CD4-positive, alpha-beta T cell treated with Interleukin-17A for 1 hour (primary cell): ENCODE measurements around the gene PIK3R6.

Source experiments
- DNase-seq: peaks from one replicate; pipeline ENCODE4 v3.0.0-alpha.2; 2020

Gene PIK3R6

DNA sequence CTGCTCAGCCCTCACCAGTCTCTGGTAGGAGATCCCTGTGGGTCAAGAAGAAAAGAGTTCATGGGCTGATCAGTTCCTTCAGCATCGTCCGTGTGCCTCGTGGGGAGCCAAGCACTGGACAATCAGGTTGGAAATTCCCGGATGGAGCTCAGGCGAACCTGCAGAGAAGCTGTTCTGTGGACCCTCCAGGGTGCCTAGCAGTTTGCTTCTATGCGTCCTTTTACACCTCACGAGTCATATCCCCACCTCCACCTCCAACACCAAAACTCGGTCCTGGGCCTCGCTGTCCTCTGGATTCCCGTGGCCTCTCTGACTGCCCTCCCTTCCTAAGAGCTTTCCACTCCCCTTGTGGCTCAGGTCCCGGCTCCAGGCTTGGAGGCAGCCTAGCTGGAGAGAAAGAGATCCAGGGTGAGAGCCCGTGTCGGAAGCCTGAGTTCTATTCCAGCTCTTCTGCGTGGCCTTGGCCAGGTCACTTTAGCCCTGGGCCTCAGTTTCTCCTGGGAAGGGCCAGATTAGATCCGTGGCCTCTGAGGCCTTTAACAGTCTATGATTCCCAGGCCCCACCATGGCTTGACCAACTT, 26.2 kb upstream of the PIK3R6 start:
- no peak for DNase-seq

DNA sequence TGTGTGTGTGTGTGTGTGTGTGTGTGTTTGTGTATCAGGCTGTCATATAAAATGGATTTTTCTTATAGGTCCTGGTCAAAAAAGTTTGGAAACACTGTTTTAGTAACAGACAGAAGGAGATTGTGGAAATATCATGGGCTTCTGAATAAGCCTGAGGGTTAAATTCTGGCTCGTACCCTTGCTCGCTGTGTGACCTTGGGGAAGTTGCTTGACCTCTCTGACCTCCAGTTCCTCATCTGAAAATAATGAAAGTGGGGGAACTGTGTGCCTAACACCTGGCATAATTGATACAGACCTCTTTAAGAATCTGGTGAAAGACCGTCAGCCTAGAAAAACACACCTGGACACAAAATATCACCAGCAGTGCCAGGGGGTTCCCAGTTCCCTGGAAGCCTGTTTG, 25.6 kb upstream of the PIK3R6 start:
- no peak for DNase-seq

DNA sequence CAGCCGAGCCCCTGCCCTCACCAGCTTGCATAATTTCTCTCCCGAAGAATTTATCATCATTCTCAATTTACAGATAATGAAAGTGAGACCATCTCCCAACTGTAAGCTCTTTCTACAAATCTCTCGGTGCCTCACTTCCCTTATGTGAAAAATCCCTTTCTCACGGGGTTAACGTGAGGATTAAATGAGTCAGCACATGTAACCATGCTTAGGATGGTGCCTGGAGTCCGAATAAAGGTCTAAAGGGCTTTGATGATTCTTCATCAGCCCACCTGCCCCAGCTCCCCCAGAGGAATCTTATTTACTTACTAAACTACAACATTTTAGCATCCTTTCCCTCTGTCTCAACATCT, 24.8 kb upstream of the PIK3R6 start:
- DNase-seq = no peak

DNA sequence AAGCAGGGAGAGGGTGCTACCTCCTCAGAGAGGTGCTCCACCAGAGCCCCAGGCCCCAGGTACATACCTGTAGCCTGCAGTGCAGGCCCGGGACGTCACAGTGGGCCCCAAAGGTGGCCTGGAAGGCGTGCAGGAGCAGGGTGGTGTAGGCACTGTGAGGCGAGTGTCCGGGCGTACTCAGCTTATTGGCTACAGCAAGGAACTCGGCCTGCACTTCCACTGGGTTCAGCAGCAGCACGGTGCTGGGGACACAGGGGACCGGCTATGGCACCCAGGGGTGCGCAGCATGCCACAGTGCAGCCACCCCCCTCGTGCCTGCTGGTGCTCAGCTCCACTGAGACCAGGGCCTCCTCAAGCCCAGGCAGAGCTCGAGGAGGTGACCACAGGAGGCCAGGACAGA, 23.2 kb upstream of the PIK3R6 start:
- DNase-seq = no peak

DNA sequence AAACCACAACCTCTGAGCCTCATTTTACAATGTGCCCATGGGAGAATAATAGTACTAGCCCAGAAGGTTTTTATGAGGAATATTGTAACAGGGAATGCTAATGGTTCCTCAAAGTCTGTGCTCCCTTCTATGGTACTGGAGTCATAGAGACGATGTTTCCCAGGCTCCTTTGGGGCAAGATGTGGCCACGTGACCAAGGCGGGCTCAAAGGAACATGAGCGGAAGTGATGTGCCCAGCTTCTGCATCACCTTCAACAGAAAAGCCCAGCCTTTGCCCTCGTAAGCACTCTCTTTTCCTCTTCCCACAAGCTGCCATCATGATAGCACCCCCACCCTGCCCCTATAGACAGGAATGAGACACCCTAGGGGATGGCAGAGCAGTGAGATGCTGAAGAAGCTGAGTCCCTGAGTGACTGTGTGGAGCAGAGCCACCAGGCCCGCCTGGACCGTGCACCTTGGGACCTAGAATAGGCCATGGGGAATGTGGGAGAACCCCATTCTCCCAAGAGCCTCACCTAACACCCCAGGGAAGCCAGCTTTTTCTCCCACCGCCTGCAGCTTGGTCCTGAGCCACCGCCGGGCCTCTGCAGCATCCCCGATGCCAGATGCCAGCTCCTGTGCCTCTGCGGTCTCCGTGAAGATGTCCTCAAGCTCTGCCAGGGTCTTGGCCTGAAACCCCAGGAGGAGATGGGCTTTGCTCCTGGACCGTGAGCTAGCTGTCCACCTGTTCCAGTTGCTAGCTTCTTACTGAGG, 22.2 kb upstream of the PIK3R6 start:
- no peak for DNase-seq

DNA sequence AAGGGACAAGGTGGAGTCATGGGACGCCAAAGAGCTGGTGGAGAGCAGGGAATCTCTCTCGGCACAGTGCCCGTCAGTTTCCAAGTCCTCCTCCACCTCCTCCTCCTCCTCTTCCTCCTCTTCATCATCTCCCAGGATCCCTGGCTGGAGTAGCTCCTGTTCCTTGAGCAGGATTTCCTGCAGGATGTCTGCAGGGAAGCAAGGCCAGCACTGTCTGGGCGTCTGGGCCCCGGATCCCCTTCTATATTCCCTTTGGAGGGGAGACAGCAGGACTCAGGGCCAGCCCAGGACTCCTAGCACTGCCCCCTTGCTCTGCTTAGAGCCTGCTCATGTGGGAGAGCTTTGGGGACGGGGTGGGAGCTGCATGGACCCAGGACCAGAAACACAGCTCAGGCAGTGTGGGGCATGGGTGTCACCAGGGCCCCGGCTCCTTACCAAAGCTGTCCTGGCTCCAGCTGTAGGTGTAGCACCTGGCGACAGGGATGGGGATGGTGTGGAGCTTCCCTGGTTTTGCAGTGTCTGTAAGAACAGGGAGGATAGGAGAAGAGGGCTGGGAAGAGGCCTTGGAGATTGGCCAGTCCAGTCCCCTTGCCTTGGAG, 21.3 kb upstream of the PIK3R6 start:
- no peak for DNase-seq

DNA sequence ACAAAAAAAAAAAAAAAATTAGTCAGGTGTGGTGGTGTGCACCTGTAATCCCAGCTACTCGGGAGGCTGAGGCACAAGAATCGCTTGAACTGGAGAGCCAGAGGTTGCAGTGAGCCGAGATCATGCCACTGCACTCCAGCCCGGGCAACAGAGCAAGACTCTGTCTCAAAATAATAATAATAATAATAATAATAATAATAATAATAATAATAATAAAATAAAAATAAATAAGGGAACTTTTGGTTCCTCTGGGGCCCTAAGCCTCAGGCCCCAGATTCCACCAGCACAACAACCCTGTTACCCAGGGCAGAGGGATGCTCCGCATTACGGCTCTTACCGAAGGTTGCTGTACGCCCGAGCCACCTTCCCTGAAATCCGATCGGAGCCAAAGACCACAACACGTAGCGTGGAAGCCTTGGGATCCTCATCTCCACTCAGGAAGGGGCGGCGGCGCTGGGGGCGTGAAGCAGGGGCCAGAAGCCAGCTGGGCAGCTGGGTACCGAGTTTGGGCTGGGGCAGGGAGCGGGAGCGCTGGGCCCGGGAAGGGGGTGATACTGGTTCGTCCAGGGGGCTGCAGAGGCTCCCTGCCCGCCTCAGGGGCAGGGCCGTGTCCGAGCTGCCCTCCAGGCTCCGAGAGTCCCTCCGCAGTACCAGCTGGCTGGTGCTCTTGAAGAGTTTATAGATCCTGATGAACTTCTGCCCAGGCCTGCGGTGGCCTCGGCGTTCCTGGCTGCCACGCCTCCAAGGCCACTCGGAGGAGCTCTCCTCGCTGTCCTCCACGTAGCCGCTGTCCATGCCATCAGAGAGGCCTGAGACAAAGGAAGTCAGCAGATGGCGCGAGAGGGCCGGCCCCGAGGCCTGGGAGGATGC, 20.6 kb upstream of the PIK3R6 start:
- DNase-seq = no peak

DNA sequence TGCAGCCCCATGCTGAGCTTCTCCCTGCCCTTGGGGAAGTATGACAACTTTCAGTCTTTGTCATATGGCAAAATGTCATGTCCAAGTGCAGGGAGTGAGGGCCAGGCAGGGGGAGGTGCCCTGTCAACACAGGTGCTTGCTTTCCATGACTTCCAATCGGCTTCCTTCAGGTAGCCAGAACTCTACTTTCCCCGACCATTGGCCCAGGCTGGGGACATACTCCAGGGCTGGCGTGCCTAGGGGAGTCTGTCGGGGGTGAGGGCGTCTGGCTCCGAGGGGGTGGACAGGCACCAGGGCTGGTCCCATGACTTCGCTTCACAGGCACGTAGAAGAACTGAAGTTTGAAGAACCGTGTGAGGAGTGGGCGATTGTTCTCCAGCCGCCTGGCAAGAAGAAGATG, 19.8 kb upstream of the PIK3R6 start:
- DNase-seq = no peak

DNA sequence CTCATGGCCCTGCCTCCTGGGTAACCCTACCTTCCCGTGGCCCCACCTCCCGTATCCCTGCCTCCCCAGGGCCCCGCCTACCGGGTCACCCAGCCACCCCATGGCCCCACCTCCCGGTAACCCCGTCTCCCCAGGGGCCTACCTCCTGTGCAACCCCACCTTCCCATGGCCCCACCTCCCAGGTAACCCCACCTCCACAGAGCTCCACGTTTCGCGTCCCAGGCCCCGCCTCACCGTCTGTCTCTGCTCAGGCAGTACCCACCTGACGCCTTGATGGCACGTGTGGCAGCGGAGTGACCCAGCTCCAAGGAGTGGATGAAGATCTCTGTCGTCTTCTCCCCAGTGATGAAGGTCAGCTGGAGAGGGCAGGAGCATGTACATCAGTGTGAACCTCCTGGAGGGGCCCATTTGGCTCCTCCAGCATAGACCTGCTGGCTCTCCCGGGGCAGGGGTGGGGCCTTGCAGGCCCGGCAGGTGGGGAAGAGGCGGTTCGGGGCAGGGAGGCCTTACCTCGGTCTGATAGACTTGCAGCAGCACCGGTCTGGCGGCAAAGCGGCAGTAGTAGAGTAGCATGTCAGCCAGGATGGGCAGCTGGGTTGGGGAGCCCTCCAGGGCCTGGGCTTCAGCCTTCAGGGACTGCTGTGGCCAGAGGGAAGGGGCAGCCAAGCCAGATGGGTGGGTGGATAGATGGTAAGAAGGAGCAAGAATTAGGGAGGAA, 18.7 kb upstream of the PIK3R6 start:
- no peak for DNase-seq

DNA sequence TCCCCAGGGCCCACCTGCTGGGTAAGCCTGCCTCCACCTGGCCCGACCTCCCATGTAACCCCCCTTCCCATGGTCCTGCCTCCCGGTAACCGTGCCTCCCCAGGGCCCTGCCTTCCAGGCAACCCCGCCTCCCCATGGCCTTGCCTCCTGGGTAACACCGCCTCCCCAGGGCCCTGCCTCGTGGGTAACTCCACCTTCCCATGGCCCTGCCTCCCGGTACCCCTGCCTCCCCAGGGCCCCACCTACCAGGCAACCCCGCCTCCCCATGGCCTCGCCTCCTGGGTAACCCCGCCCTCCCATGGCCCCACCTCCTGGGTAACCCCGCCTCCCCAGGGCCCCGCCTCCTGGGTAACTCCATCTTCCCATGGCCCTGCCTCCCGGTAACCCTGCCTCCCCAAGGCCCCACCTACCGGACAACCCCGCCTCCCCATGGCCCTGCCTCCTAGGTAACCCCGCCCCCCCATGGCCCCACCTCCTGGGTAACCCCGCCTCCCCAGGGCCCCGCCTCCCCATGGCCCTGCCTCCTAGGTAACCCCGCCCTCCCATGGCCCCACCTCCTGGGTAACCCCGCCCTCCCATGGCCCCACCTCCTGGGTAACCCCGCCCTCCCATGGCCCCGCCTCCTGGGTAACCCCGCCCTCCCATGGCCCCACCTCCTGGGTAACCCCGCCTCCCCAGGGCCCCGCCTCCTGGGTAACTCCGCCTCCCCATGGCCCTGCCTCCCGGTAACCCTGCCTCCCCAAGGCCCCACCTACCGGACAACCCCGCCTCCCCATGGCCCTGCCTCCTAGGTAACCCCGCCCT, 17.9 kb upstream of the PIK3R6 start:
- DNase-seq = peak; percentile 63

DNA sequence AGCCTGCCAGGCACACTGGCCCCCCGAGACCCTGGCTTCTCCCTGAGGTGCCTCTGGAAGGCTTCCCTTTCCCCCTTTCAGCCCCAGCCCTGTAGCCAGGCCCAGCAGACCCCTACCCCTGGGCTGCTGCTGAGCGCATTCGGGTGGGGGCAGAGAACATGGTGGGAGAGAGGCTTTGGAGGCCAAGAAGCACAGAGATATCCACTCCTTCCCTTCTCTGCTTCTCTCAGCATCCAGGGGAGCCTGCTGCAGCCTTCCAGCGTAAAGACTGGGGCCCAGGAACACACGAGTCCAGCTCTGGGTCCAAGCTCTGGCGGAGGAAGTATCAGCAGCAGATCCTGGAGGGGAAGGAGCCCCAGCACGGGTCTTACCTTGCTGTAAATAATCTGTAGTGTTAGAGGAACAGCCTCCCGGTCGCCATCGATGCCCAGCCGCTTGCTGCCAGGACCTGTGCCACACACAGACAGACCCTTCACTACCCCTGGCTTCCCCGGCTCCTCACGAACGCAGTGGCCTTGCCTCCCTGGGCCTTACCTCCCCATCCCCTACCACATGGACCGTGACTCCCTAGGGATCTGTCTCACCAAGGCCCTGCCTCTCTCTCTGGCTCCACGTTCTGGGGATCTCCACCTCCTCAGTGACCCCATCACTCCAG, 17.0 kb upstream of the PIK3R6 start:
- no peak for DNase-seq

DNA sequence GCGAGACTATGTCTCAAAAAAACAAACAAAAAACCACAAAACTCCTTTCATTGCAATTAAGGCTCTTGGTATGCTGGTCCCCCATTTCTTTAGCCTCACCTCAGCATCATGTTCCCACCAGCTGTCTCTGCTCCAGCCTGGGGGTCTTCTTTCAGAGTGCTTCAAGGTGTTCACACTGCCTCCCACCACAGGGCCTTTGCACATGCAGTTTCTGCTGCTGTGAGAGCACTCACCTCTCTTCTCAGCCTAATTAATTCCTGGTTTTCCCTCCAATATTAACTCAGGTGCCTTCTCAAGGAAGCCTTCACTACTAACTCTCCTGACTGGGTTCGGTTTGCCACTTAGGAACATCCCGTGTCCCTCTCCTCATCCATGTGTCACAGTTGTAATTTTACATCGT, 15.9 kb upstream of the PIK3R6 start:
- DNase-seq = no peak

DNA sequence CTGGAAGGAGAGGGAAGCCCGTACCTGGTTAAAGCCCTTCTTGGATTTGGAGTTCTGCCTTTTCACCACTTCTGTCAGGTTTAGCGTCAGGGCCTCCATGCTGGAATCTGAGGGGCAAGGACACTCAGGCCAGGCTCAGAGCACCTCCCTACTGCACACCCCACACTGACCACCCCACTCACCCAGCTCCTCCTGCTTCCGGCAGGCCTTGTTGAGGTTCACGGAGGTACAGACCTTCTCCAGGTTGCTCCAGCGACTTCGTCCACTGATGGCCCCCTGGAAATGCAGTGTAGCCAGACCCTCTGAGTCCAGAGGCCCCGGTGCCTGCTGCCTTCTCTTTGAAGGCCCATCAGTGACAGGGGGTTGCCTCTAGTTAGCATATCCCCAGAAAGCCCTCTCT, 14.1 kb upstream of the PIK3R6 start:
- no peak for DNase-seq

DNA sequence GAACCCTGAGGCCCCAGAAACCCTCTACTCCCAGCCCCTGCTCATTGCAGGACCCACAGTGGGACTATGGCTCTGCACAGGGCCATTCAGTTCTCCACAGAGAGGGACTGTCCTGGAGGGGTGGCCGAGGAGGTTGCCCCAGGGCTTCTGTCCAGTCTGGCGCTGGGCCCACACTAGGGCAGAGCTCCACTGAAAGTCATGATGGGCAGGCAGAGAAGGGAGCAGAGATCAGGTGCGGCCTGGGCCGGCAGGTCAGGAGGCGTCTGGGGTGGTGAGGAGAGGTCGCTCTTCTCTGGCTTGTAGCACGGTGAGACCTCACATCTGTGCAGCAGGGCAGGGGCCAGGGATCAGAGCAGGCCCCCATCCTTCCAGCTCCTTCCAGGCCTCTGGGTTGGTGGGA, 13.0 kb upstream of the PIK3R6 start:
- no peak for DNase-seq

DNA sequence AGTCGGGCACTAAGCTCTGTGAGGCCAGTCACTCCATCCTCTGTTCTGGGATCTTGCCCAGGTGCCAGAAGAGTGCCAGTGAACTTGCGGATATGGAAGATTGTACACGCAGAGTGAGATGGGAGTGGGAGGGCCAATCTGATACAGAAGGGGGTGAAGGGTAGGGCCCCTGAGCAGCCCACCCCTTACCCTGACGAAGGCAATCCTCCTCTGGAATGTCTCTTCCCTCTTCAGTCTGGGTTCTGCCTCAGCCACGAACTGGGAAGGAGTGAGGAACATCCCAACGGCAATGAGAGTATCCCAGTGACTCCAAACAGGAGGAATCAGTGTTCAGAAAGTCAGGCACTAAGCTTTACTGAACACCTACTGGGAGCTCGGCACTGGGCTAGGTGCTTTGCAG, 11.9 kb upstream of the PIK3R6 start:
- no peak for DNase-seq

DNA sequence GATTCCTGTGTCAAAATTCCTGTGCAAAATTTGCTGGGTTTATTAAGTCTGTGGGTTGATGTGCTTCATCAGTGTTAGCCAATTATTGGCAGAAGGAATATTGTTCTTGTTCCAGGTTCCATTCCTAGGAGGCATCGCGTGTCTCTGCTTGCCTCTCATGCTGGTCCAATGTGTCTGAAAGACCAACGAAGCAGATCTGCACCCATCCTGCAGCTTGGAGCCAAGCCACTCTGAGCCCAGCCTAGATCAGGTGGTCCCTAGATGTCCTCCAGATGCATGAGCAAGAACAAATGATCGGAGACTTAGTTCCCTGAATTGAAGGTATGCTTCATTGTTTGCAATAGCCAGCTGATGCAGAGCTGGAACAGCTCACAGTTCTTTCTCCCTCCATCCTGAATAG, 10.5 kb upstream of the PIK3R6 start:
- no peak for DNase-seq

DNA sequence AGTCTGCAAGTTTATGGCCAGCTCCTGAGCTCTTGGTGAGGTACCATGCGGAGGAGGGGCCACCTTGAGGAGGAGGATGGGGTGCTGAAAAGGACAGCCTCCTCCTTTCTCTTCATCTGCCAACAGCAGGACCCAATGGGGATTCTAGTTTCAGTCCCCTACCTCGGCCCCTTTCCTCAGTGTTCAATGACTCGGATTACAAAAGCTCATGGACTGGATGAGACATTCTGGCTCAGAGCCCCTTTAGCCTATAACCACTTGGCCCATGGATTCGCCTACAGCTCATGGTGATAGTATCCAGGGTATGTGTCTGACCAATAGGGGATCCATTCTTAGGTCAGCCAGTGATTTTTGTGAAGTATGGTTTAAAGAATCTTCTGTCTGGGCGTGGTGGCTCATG, 8.5 kb upstream of the PIK3R6 start:
- DNase-seq = no peak

DNA sequence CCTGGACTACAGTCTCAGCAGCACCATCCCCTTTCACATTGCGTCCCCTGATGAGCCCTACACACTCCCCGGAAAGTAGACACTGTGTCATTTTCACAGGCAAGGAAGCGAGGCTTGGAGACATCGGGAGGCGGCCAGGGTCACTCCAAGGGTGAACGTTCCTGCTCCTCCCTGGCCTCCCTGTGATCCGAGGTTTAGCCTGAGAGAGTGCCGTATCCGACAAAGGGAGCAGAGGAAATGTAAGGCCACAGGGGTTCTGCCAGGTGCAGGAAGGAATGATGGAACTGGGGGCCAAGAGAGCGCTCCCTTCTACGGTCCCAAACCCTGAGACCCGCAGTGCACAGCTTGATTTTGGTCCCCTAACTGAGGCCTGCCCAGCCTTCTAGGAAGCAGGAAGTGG, 8.0 kb upstream of the PIK3R6 start:
- no peak for DNase-seq

DNA sequence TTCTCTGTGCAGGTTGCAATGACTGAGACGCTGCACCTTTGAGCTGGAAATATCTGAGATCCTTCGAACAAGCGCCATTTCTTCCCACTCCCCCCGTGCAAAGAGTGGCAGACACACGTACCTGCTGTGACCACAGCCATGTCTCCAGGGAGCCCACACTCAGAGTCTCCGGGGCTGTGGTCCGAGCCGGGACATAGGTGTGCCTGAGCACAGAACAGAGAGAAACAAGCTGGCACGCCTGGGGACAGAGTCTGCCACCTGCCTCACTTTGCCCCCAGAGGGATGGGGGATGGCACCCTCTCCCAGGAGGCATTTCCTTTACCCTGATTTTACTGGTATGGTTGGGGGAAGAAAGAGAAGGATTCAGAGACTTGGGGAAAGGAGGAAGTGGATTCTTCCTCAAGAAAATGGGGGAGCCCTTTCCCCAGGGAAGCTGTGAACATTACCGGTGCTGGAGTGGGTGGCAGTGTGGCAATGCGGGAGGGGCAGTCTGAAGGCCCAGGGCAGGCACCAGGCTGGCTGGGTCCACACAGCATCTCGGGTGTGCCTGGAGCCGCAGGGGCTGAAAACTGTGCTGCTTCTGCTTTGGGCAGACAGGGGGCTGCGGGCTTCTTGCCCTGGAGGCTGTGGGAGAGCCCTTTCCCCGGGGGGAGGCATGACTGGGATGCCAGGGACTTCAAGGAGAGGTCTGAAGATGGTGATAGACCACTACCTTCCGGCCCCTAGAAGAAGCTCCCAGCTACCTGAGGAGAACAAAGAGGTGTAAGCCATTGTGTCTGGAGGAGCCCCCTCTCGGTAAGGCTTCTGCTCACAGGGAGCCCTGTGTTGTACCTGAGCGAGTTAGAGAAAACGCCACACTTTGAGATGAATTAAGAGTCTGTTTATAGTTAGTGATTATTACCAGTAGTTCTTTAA, 6.6 kb upstream of the PIK3R6 start:
- no peak for DNase-seq

DNA sequence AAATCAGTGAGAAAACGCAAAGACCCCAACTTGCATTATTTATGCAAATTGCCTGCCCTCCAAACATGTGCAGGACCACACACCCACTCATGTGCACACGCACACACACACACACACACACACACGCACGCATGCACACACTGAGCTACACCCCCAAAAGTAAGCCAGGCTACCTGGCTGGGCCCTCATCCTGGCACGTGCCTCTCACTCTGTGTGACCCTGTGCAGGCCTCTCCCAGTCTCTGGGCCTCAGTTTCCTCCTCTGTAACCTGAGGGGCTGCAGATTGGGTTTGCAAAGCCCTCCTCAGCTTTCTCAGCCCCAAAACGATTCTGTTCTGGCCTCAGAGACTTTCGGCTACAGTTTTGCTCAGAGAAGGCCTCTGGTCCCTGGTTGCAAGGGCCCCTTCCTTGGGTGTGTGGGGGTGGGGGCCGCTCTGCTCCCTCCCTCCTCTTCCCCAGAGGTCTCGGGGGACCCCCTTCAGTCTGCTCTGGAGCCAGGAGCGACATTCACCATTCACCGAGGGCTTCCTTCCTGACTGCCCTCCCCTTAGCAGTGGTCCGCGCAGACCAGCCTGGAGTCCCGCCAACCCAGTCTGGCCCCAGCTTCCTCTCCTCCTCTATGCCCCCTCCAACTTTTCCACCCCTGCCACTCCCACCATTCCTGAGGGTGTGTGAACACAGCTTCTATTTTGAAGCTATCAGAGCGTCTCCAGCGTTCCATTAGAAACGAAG, 5.4 kb upstream of the PIK3R6 start:
- DNase-seq = no peak
